H1 (cell line): ENCODE measurements around the gene ATXN2. TPM values are rescaled to one million over a fixed set of nuclear protein-coding genes. Genes with fewer than 3 reads are reported as not detected.

Experiments
- ASH2L ChIP-seq: fragments of 200-600, 300-600 bp; sonication (generic); IDR thresholded peaks from one replicate; pipeline ENCODE4 v1.7.1; 2017; ENCODE audit warnings: low read length
- CBX5 ChIP-seq: fragments of 300-800, 300-1000 bp; sonication (generic); IDR thresholded peaks from 2 replicates; pipeline ENCODE4 v1.7.1; 2016; ENCODE audit warnings: antibody characterized with exemption, low read length, low read depth
- CEBPB ChIP-seq: IDR thresholded peaks from 2 replicates; pipeline ENCODE4 v1.6.1; 2012; ENCODE audit warnings: low read depth, low read length
- E2F6 ChIP-seq: IDR thresholded peaks from 2 replicates; pipeline ENCODE4 v1.6.1; 2012; ENCODE audit warnings: inconsistent platforms
- EP300 ChIP-seq, 2 experiments: IDR thresholded peaks; 1 replicate in 1 of 2; 2 replicates in 1 of 2; pipeline ENCODE4 v1.6.1; 2011 to 2012; ENCODE audit warnings: low read depth in 2 of 2, low read length in 2 of 2, mild to moderate bottlenecking in 2 of 2, borderline replicate concordance in 1 of 2, inconsistent platforms in 1 of 2, moderate library complexity in 1 of 2
- FOSL1 ChIP-seq: IDR thresholded peaks from 2 replicates; pipeline ENCODE4 v1.6.1; 2011; ENCODE audit warnings: mild to moderate bottlenecking, low read depth, low read length, moderate library complexity; ENCODE audit not compliant: insufficient read depth
- GTF2F1 ChIP-seq: IDR thresholded peaks from 2 replicates; pipeline ENCODE4 v1.6.1; 2012; ENCODE audit warnings: low read depth, low read length, improper control_type of control experiment, borderline replicate concordance
- JUND ChIP-seq: IDR thresholded peaks from 2 replicates; pipeline ENCODE4 v1.6.1; 2011; ENCODE audit warnings: mild to moderate bottlenecking, improper control_type of control experiment, low read length
- KDM4A ChIP-seq: IDR thresholded peaks from one replicate; pipeline ENCODE4 v1.7.1; 2012; ENCODE audit warnings: low read depth, mild to moderate bottlenecking, moderate library complexity, low read length, inconsistent platforms; ENCODE audit not compliant: severe bottlenecking
- MAFK ChIP-seq: IDR thresholded peaks from 2 replicates; pipeline ENCODE4 v1.6.1; 2012; ENCODE audit warnings: low read depth, mild to moderate bottlenecking, improper control_type of control experiment, low read length
- NANOG ChIP-seq: IDR thresholded peaks from 2 replicates; pipeline ENCODE4 v1.6.1; 2011; ENCODE audit warnings: low read length, low read depth, mild to moderate bottlenecking, inconsistent platforms; ENCODE audit not compliant: insufficient read depth, poor library complexity, severe bottlenecking
- PHF8 ChIP-seq: fragments of 200-600 bp; sonication (generic); conservative IDR thresholded peaks from 2 replicates; pipeline ENCODE4 v1.7.1; 2012; ENCODE audit warnings: low read depth, mild to moderate bottlenecking, inconsistent platforms, low read length, moderate library complexity
- POLR2A ChIP-seq, 2 experiments: IDR thresholded peaks; 1 replicate in 1 of 2; 2 replicates in 1 of 2; pipeline ENCODE4 v1.6.1; 2011; ENCODE audit warnings: low read depth in 2 of 2, low read length in 2 of 2, mild to moderate bottlenecking in 2 of 2; ENCODE audit errors: control extremely low read depth in 1 of 2
- POU5F1 ChIP-seq: IDR thresholded peaks from 2 replicates; pipeline ENCODE4 v1.6.1; 2011; ENCODE audit warnings: low read depth, mild to moderate bottlenecking, low read length, moderate library complexity
- RAD21 ChIP-seq, 2 experiments: IDR thresholded peaks in 1 of 2; conservative IDR thresholded peaks in 1 of 2; 2 replicates each; pipeline ENCODE4 v1.6.1; 2011; ENCODE audit warnings: low read depth in 2 of 2, low read length in 2 of 2, improper control_type of control experiment in 1 of 2, inconsistent platforms in 1 of 2, mild to moderate bottlenecking in 1 of 2, moderate library complexity in 1 of 2
- SAP30 ChIP-seq: fragments of 300-600 bp; sonication (generic); IDR thresholded peaks from 2 replicates; pipeline ENCODE4 v1.7.1; 2012; ENCODE audit warnings: low read length, moderate library complexity, mild to moderate bottlenecking, inconsistent platforms; ENCODE audit not compliant: insufficient read depth, insufficient replicate concordance
- SIN3A ChIP-seq, 2 experiments: IDR thresholded peaks in 1 of 2; conservative IDR thresholded peaks in 1 of 2; 2 replicates each; pipeline ENCODE4 v1.6.1; 2011 to 2012; ENCODE audit warnings: low read length in 2 of 2, improper control_type of control experiment in 1 of 2, low read depth in 1 of 2, mild to moderate bottlenecking in 1 of 2
- SP1 ChIP-seq: IDR thresholded peaks from 2 replicates; pipeline ENCODE4 v1.6.1; 2011; ENCODE audit warnings: low read depth, low read length
- SP2 ChIP-seq: IDR thresholded peaks from 2 replicates; pipeline ENCODE4 v1.6.1; 2012; ENCODE audit warnings: mild to moderate bottlenecking, low read length, inconsistent platforms
- SP4 ChIP-seq: IDR thresholded peaks from 2 replicates; pipeline ENCODE4 v1.6.1; 2012; ENCODE audit warnings: low read length, inconsistent platforms
- SRF ChIP-seq: IDR thresholded peaks from 2 replicates; pipeline ENCODE4 v1.6.1; 2011; ENCODE audit warnings: mild to moderate bottlenecking, low read depth, low read length, moderate library complexity
- SUZ12 ChIP-seq: fragments of 200-600 bp; sonication (generic); IDR thresholded peaks from 2 replicates; pipeline ENCODE4 v1.6.1; 2012; ENCODE audit warnings: mild to moderate bottlenecking, inconsistent platforms, low read length, moderate library complexity, mixed read lengths
- TAF1 ChIP-seq: IDR thresholded peaks from 2 replicates; pipeline ENCODE4 v1.6.1; 2011; ENCODE audit warnings: mild to moderate bottlenecking, low read depth, low read length
- YY1 ChIP-seq: IDR thresholded peaks from 2 replicates; pipeline ENCODE4 v1.6.1; 2011; ENCODE audit warnings: low read depth, mild to moderate bottlenecking, low read length
- polyA plus RNA-seq, 7 experiments: library from polyadenylated mRNA; depleted of rRNA in 3 of 7; stranded (reverse) in 5 of 7; unstranded in 2 of 7; fragments of >200 nt in 5 of 7; fragments of 200-250 nt in 2 of 7; gene quantifications; 1 replicate in 5 of 7; 2 replicates in 1 of 7; 4 replicates in 1 of 7; pipeline versions ENCODE4 v1.2.1 to v1.2.3, GENCODE V29; 2011 to 2013; ENCODE audit warnings: missing spikeins in 2 of 7, mixed read lengths in 2 of 7
- total RNA-seq: library from RNA; stranded (reverse); fragmentation: NEBNext Ultra II Directional; extraction: Animal tissue kit (Norgen Biotek cat#: 25700); gene quantifications from 2 replicates; pipeline ENCODE4 v1.2.1, GENCODE V29; 2021

The ATXN2 gene
- total and polyA plus RNA-seq, 2 of the 8 experiments (the other 6 are each of a cell fraction or from before 2014, with no cell fraction given): 46.6 to 80.7 TPM

GRCh38 chr12:111405149-111405858 is 193.8 kb downstream of the ATXN2 start (continued):
- TF ChIP-seq CEBPB: peak; percentile 49
- TF ChIP-seq POLR2A (IDR thresholded peaks at IDR 0.05; ENCODE audit: control extremely low read depth in 1 of 2, low read depth in 2 of 2, low read length in 2 of 2): peak in 1 of 2 experiments; percentile 71; a peak in 2 of 3 replicates
- no peak for TF ChIP-seq SP2
- TF ChIP-seq SP1: no peak; the same call in 1 of the 2 replicates
- TF ChIP-seq CBX5: no peak
- no peak for TF ChIP-seq MAFK
- no peak for TF ChIP-seq POU5F1
- peak; percentile 19 for TF ChIP-seq ASH2L
- TF ChIP-seq TAF1: peak; percentile 71
- TF ChIP-seq SAP30: no peak
- TF ChIP-seq EP300 (IDR thresholded peaks at IDR 0.05; ENCODE audit: borderline replicate concordance in 1 of 2, low read depth in 2 of 2, low read length in 2 of 2): no peak
- no peak for TF ChIP-seq SUZ12
- TF ChIP-seq KDM4A: no peak
- no peak for TF ChIP-seq JUND
- TF ChIP-seq E2F6: no peak
- TF ChIP-seq SRF: no peak
- peak; percentile 42 for TF ChIP-seq NANOG
- TF ChIP-seq SP4: peak; percentile 96
- no peak; a peak in 1 of 4 replicates for TF ChIP-seq SIN3A (conservative IDR thresholded peaks at IDR 0.05 in 1 of 2, IDR thresholded peaks at IDR 0.05 in 1 of 2; ENCODE audit: low read depth in 1 of 2, low read length in 2 of 2)
- no peak for TF ChIP-seq GTF2F1
- TF ChIP-seq RAD21 (IDR thresholded peaks at IDR 0.05 in 1 of 2, conservative IDR thresholded peaks at IDR 0.05 in 1 of 2; ENCODE audit: low read depth in 2 of 2, low read length in 2 of 2): peak in 1 of 2 experiments; percentile 14; a peak in 2 of 4 replicates
- no peak for TF ChIP-seq FOSL1
- no peak for TF ChIP-seq YY1
- peak; percentile 32; the same call in 1 of the 2 replicates for TF ChIP-seq PHF8
